ENCODE data around the gene TUBGCP4. TPM values are rescaled to one million over a fixed set of nuclear protein-coding genes. Genes with fewer than 3 reads are reported as not detected.

TUBGCP4 gene
- total and polyA plus RNA-seq, 9 of the 15 experiments (the other 6 are each of a cell fraction or from before 2014, with no cell fraction given) = 10.7 to 50.2 (median 29.6) TPM

- TF ChIP-seq YY1 (IDR thresholded peaks at IDR 0.05; ENCODE audit: borderline replicate concordance in 1 of 3, control insufficient read depth in 1 of 3, extremely low read depth in 1 of 3, insufficient read depth in 3 of 3, insufficient read length in 1 of 3, insufficient replicate concordance in 2 of 3, low read depth in 1 of 3, low read length in 2 of 3) (peak in 2 of 3 experiments; percentile 6), STAG1 (CRISPR knock-in tag; IDR thresholded peaks at IDR 0.05; ENCODE audit: borderline replicate concordance) (no peak), ZNF778 (CRISPR knock-in tag; IDR thresholded peaks at IDR 0.05) (no peak), REST (IDR thresholded peaks at IDR 0.05; ENCODE audit: borderline replicate concordance) (peak; percentile 89), REST (CRISPR knock-in tag; IDR thresholded peaks at IDR 0.05; ENCODE audit: low read depth) (no peak), ZNF41 (CRISPR knock-in tag; conservative IDR thresholded peaks at IDR 0.05) (no peak), L3MBTL2 (IDR thresholded peaks at IDR 0.05) (peak; percentile 10), DACH1 (IDR thresholded peaks at IDR 0.05; ENCODE audit: partially characterized antibody) (peak; percentile 80), RB1 (IDR thresholded peaks at IDR 0.05; ENCODE audit: low read depth) (peak; percentile 5; the same call in 1 of the 2 replicates), FIP1L1 (IDR thresholded peaks at IDR 0.05; ENCODE audit: low read depth, low read length, poor library complexity, severe bottlenecking) (peak; percentile 17), ZBTB2 (IDR thresholded peaks at IDR 0.05) (no peak), HDAC2 (IDR thresholded peaks at IDR 0.05) (peak; percentile 68; the same call in 1 of the 2 replicates), ETV5 (CRISPR knock-in tag; IDR thresholded peaks at IDR 0.05; ENCODE audit: low read depth) (peak; percentile 4; the same call in 1 of the 2 replicates), IRF1 (CRISPR knock-in tag; IDR thresholded peaks at IDR 0.05; ENCODE audit: borderline replicate concordance) (no peak), ZNF12 (CRISPR knock-in tag; IDR thresholded peaks at IDR 0.05) (peak; percentile 16; the same call in 1 of the 2 replicates)
Observed at GRCh38 chr15:43370310-43370974, 459 bp upstream of the TUBGCP4 start (continued).

Data from K562 (cell line).